ENCODE measurements around the gene IBTK.

- TF ChIP-seq CTCF (IDR thresholded peaks at IDR 0.05; ENCODE audit: low read depth, low read length, poor library complexity, severe bottlenecking) (no peak), EZH2phosphoT487 (IDR thresholded peaks at IDR 0.05; ENCODE audit: borderline replicate concordance, low read length) (no peak)
Measured at GRCh38 chr6:82144852-82145340, 102.6 kb downstream of the IBTK start.

Data from DOHH2 (cell line).